ENCODE measurements around the gene PCF11. TPM values are rescaled to one million over a fixed set of nuclear protein-coding genes. Genes with fewer than 3 reads are reported as not detected.

PCF11 gene
- total RNA-seq, 1 donor from 2014 or later = 46.7 TPM

DNA sequence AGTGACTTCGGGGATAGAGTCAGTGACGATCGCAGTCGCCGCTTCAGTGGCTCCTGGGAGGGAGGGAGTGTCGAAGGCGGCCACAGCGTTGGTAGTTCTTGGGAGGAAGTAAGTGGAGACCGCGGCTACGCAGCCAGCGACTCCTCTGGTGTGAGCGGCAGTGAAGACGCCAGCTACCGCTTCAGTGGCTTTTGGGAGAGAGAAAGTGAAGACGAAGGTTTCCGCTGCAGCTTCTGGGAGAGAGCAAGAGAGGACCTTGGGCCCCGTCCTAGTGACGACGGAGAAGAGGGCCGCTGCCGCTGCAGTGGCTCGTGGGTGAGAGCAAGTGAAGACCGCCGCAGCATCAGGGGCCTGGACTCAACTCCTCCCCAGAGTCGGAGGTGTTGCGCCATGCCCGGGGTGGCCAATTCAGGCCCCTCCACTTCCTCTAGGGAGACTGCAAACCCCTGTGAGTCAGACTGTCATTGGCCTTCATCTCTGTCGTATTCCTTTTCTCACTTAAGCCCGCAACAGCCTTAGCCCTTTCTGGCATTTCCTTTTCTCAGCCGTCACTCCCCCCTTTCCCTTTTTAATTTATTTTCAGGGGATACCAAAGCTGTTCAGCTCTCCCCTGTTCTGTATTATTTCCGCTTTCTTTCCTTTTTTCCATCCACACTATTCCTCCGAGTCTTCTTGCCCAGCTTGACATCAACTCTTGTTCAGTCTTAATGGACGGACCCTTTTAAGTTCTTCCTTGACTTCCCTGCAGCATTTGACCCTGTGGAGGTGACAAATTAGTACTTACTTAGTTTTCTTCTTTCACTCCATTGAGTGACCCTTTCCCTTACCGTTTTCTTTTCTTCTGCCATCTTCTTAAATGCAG, 37.6 kb downstream of the PCF11 start:
- H3K4me3 Mint-ChIP-seq (ENCODE audit: unreplicated experiment) = peak overlapping the region; percentile 99
- TF ChIP-seq, protein P1, sequence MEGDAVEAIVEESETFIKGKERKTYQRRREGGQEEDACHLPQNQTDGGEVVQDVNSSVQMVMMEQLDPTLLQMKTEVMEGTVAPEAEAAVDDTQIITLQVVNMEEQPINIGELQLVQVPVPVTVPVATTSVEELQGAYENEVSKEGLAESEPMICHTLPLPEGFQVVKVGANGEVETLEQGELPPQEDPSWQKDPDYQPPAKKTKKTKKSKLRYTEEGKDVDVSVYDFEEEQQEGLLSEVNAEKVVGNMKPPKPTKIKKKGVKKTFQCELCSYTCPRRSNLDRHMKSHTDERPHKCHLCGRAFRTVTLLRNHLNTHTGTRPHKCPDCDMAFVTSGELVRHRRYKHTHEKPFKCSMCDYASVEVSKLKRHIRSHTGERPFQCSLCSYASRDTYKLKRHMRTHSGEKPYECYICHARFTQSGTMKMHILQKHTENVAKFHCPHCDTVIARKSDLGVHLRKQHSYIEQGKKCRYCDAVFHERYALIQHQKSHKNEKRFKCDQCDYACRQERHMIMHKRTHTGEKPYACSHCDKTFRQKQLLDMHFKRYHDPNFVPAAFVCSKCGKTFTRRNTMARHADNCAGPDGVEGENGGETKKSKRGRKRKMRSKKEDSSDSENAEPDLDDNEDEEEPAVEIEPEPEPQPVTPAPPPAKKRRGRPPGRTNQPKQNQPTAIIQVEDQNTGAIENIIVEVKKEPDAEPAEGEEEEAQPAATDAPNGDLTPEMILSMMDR (IDR thresholded peaks at IDR 0.05; ENCODE audit: partially characterized antibody, unreplicated experiment) = no peak
- H3K9me3 Mint-ChIP-seq (ENCODE audit: unreplicated experiment) = peaks cover 2% of the 10 kb centered on the region
- H3K4me1 Mint-ChIP-seq (ENCODE audit: low read depth, unreplicated experiment) = peaks cover 12% of the 10 kb centered on the region
- H3K36me3 Mint-ChIP-seq (ENCODE audit: unreplicated experiment) = no peaks in the 10 kb centered on the region
- peak overlapping the region; percentile 36 for H3K27ac Mint-ChIP-seq (ENCODE audit: unreplicated experiment)
- peak; percentile 38 for DNase-seq
- H3K27me3 Mint-ChIP-seq (ENCODE audit: unreplicated experiment) = peaks cover 6% of the 10 kb centered on the region

DNA sequence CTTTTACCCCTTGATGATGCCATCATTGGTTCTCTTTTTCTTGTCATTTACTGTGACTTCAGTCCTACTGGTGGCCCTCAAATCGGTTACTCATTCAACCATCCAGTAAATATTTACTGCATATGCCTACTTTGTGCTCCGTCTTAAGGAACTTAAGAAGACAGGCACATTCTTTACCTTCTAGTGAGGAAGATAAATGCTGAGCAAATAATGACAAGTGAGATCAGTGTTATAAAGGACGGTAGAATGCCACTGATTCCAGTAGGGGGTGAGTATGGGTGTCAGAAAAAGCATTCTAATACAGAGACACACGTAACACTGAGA, 38.2 kb downstream of the PCF11 start:
- no peak for DNase-seq
- no peaks in the 10 kb centered on the region for H3K36me3 Mint-ChIP-seq (ENCODE audit: unreplicated experiment)
- no peak overlapping the region for H3K27ac Mint-ChIP-seq (ENCODE audit: unreplicated experiment)
- H3K9me3 Mint-ChIP-seq (ENCODE audit: unreplicated experiment) = peaks cover 2% of the 10 kb centered on the region
- H3K27me3 Mint-ChIP-seq (ENCODE audit: unreplicated experiment) = peaks cover 6% of the 10 kb centered on the region
- peak overlapping the region; percentile 99 for H3K4me3 Mint-ChIP-seq (ENCODE audit: unreplicated experiment)
- peaks cover 12% of the 10 kb centered on the region for H3K4me1 Mint-ChIP-seq (ENCODE audit: low read depth, unreplicated experiment)
- TF ChIP-seq, protein P1 (IDR thresholded peaks at IDR 0.05; ENCODE audit: partially characterized antibody, unreplicated experiment) = no peak

DNA sequence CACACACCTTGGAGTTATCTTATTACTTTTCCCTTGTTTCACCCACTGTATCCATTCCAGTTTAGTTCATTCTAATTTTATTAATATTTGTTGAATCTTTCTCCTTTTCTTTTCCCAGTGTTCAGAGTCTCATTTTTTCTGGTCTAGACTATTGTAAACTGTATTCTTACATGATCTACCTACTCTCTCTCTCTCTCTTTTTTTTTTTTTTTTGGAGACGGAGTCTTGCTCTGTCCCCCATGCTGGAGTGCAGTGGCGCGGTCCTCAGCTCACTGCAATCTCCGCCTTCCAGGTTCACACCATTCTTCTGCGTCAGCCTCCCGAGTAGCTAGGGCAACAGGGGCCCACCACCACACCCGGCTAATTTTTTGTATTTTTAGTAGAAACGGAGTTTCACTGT, 38.7 kb downstream of the PCF11 start:
- TF ChIP-seq, protein P1 (IDR thresholded peaks at IDR 0.05; ENCODE audit: partially characterized antibody, unreplicated experiment) = no peak
- no peaks in the 10 kb centered on the region for H3K36me3 Mint-ChIP-seq (ENCODE audit: unreplicated experiment)
- DNase-seq = no peak
- peaks cover 6% of the 10 kb centered on the region for H3K27me3 Mint-ChIP-seq (ENCODE audit: unreplicated experiment)
- no peak overlapping the region for H3K4me3 Mint-ChIP-seq (ENCODE audit: unreplicated experiment)
- peaks cover 2% of the 10 kb centered on the region for H3K9me3 Mint-ChIP-seq (ENCODE audit: unreplicated experiment)
- no peak overlapping the region for H3K27ac Mint-ChIP-seq (ENCODE audit: unreplicated experiment)
- peaks cover 12% of the 10 kb centered on the region for H3K4me1 Mint-ChIP-seq (ENCODE audit: low read depth, unreplicated experiment)

DNA sequence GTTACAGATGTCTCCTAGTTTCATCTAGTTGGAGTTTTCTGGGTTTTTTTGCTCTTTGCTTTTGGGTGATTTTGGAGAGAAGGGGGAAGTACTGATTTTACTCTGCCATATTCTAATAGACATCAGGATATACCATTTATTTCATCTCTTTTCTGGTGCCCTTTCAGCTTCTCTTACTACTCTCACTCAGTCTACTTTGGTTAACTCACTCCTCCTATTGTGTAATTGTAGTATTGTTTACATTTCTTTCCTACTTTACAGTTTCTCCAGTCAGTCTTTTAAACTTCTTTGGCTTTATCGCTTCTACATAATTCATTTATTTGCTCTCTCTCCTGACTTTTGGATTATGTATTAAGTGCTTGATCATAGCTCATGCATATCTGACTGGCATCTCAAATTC, 43.1 kb downstream of the PCF11 start:
- H3K36me3 Mint-ChIP-seq (ENCODE audit: unreplicated experiment) = no peaks in the 10 kb centered on the region
- no peak overlapping the region for H3K27ac Mint-ChIP-seq (ENCODE audit: unreplicated experiment)
- peaks cover 1% of the 10 kb centered on the region for H3K4me1 Mint-ChIP-seq (ENCODE audit: low read depth, unreplicated experiment)
- H3K9me3 Mint-ChIP-seq (ENCODE audit: unreplicated experiment) = peaks cover 2% of the 10 kb centered on the region
- DNase-seq = no peak
- peaks cover 2% of the 10 kb centered on the region for H3K27me3 Mint-ChIP-seq (ENCODE audit: unreplicated experiment)
- no peak overlapping the region for H3K4me3 Mint-ChIP-seq (ENCODE audit: unreplicated experiment)
- TF ChIP-seq, protein P1 (IDR thresholded peaks at IDR 0.05; ENCODE audit: partially characterized antibody, unreplicated experiment) = no peak

DNA sequence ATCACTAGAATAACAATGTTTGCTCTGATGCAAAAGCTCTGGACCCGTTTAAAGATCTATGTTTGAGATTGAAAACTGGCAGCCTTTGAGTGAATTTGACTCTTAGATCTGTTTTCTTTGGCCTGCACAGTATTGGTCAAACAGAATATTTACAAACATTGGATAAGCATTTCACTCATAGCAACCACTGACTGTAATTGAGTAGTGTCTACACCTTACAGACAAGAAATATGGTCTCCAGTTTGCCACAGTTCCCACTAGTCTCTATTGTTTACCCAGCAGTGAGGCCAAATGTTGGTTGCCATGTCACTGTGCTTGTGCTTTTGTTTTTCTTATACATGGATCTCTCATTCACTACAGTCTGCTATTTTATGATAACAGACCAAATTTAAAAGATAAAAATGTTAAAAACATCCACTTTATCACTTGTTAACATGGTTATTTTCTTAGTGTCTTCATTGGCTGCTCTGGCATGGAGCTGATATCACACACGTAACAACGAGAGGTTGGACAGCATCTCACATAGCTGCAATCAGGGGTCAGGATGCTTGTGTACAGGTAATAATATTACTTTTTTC, 48.8 kb downstream of the PCF11 start:
- no peak for DNase-seq
- H3K4me1 Mint-ChIP-seq (ENCODE audit: low read depth, unreplicated experiment) = no peaks in the 10 kb centered on the region
- no peak overlapping the region for H3K4me3 Mint-ChIP-seq (ENCODE audit: unreplicated experiment)
- no peak overlapping the region for H3K27ac Mint-ChIP-seq (ENCODE audit: unreplicated experiment)
- H3K9me3 Mint-ChIP-seq (ENCODE audit: unreplicated experiment) = no peaks in the 10 kb centered on the region
- TF ChIP-seq, protein P1 (IDR thresholded peaks at IDR 0.05; ENCODE audit: partially characterized antibody, unreplicated experiment) = no peak
- no peaks in the 10 kb centered on the region for H3K27me3 Mint-ChIP-seq (ENCODE audit: unreplicated experiment)
- no peaks in the 10 kb centered on the region for H3K36me3 Mint-ChIP-seq (ENCODE audit: unreplicated experiment)
